AML-193 (cell line): ENCODE data around the gene ARSK.

Experiments used
- DNase-seq, 2 experiments: peaks; one replicate each; lab custom pipeline; 2025; lab: John Stamatoyannopoulos, UW

Gene ARSK

GRCh38 chr5:95554647-95555548, at the start of gene ARSK, which contains the start of gene SKIC3:
TSS of gene ARSK (plus strand) at chr5:95555101. CDS start at chr5:95555279, 178 bp downstream.
TSS of gene SKIC3 (minus strand) at chr5:95554977. CDS start at chr5:95547150, 7,827 bp downstream.
- peak; percentile 94 to 96 for DNase-seq

GRCh38 chr5:95508550-95508949, 46.4 kb upstream of the ARSK start:
- no peak for DNase-seq

- no peak for DNase-seq
Observed at GRCh38 chr5:95511606-95512005, 43.3 kb upstream of the ARSK start.

GRCh38 chr5:95518417-95518816, 36.5 kb upstream of the ARSK start:
- DNase-seq, result no peak

- DNase-seq, result no peak
Observed at GRCh38 chr5:95519151-95519550, 35.8 kb upstream of the ARSK start.

GRCh38 chr5:95519681-95520080, 35.2 kb upstream of the ARSK start:
- DNase-seq, result no peak

- no peak for DNase-seq
Observed at GRCh38 chr5:95520206-95520605, 34.7 kb upstream of the ARSK start.

- DNase-seq, result no peak
Observed at GRCh38 chr5:95524423-95524822, 30.5 kb upstream of the ARSK start.

- DNase-seq, result no peak
Observed at GRCh38 chr5:95526871-95527270, 28.0 kb upstream of the ARSK start.

GRCh38 chr5:95528565-95528964, 26.3 kb upstream of the ARSK start:
- DNase-seq, result no peak

- DNase-seq, result no peak
Observed at GRCh38 chr5:95530416-95530815, 24.5 kb upstream of the ARSK start.

- no peak for DNase-seq
Observed at GRCh38 chr5:95531491-95531890, 23.4 kb upstream of the ARSK start.

- DNase-seq, result no peak
Observed at GRCh38 chr5:95532415-95532814, 22.5 kb upstream of the ARSK start.

GRCh38 chr5:95533106-95533505, 21.8 kb upstream of the ARSK start:
- DNase-seq, result no peak

GRCh38 chr5:95533761-95534160, 21.1 kb upstream of the ARSK start:
- no peak for DNase-seq

GRCh38 chr5:95537501-95537900, 17.4 kb upstream of the ARSK start:
- DNase-seq, result no peak

- DNase-seq, result no peak
Observed at GRCh38 chr5:95543017-95543705, 11.7 kb upstream of the ARSK start.

- no peak for DNase-seq
Observed at GRCh38 chr5:95549030-95549429, 5.9 kb upstream of the ARSK start.

GRCh38 chr5:95554331-95554646, 612 bp upstream of the ARSK start:
- DNase-seq, result peak; percentile 62 to 68

GRCh38 chr5:95555553-95555952, 652 bp downstream of the ARSK start:
- no peak for DNase-seq

GRCh38 chr5:95557841-95558240, 2.9 kb downstream of the ARSK start:
- no peak for DNase-seq

- no peak for DNase-seq
Observed at GRCh38 chr5:95562282-95562681, 7.4 kb downstream of the ARSK start.

GRCh38 chr5:95563367-95563766, 8.5 kb downstream of the ARSK start:
- no peak for DNase-seq
